ENCODE results near the gene ERBB2. TPM values are rescaled to one million over a fixed set of nuclear protein-coding genes. Genes with fewer than 3 reads are reported as not detected.

Gene ERBB2
- total and polyA plus RNA-seq, 10 of the 15 experiments (the other 5 are each of a cell fraction or from before 2014, with no cell fraction given), result 0.39 to 7.0 (median 4.3) TPM

- FAIRE-seq, result no peak
- Histone ChIP-seq H3K9ac (ENCODE audit: control insufficient read depth, insufficient read depth, low read length) (no peak overlapping the region), H3K4me1 (ENCODE audit: control insufficient read depth, insufficient read depth, low read length) (peaks cover 58% of the 10 kb centered on the region), H3K27me3 (replicated peaks in 1 of 2; ENCODE audit: control insufficient read depth in 2 of 2, insufficient read depth in 2 of 2, low read length in 1 of 2) (no peaks in the 10 kb centered on the region), H2AFZ (ENCODE audit: control insufficient read depth, low read depth, low read length) (no peak overlapping the region), H3K36me3 (ENCODE audit: control insufficient read depth in 2 of 2, insufficient read depth in 2 of 2, low read length in 1 of 2) (peaks cover 16 to 46% of the 10 kb centered on the region in 2 experiments), H4K20me1 (ENCODE audit: control insufficient read depth, insufficient read depth) (no peaks in the 10 kb centered on the region; the same call in none of the 2 replicates), H3K9me3 (replicated peaks; ENCODE audit: control insufficient read depth, insufficient read depth, low read length) (no peaks in the 10 kb centered on the region), H3K79me2 (ENCODE audit: control insufficient read depth, insufficient read depth, low read length) (peaks cover 66% of the 10 kb centered on the region), H3K27ac (ENCODE audit: control insufficient read depth, insufficient read depth) (no peak overlapping the region), H3K4me3 (no peak overlapping the region), H3K4me2 (ENCODE audit: control insufficient read depth, insufficient read depth) (no peak overlapping the region)
- WGBS (ENCODE audit: insufficient coverage, insufficient replicate concordance, low lambda C conversion rate, missing lambda C conversion rate), result 92% methylated on average over 5 of the region's 5 CpGs
- TF ChIP-seq ZNF687 (IDR thresholded peaks at IDR 0.05) (no peak), MTA3 (IDR thresholded peaks at IDR 0.05; ENCODE audit: borderline replicate concordance, low read length) (no peak), HSF1 (IDR thresholded peaks at IDR 0.05; ENCODE audit: low read depth, low read length) (no peak), MLLT1 (IDR thresholded peaks at IDR 0.05) (no peak), KLF5 (IDR thresholded peaks at IDR 0.05; ENCODE audit: partially characterized antibody) (no peak), NR2F1 (conservative IDR thresholded peaks at IDR 0.05) (no peak), PRDM15 (CRISPR knock-in tag; IDR thresholded peaks at IDR 0.05) (no peak)
- BruUV-seq (replicated peaks), result TSS peak; percentile 29
- no peak for DNase-seq (ENCODE audit: low read depth, low spot score)
- ChIA-PET SMC1A (ENCODE audit: uncharacterized antibody, unreplicated experiment) (interaction anchor here (0.6 to 1.8 kb wide), 4 partner anchors 13 to 29 kb away, joined by 3 to 5 read pairs (median 4); no protein-coding TSS in a partner anchor), RAD21 (ENCODE audit: unreplicated experiment) (interaction anchor here (1.1 to 2.3 kb wide), 3 partner anchors 9 to 102 kb away, joined by 3 to 7 read pairs (median 4); no protein-coding TSS in a partner anchor), CTCF (interaction anchor here (0.6 kb wide), 1 partner anchor 82 kb away, joined by 4 read pairs; no protein-coding TSS in a partner anchor), POLR2A (no interaction called here)
- in situ Hi-C loops (cut with MboI) (no loop called here), intact Hi-C loops (cut with micrococcal nuclease; ENCODE audit: unreplicated experiment) (no loop called here)
- no peak for ATAC-seq
Measured at GRCh38 chr17:39763051-39763820, 63.4 kb downstream of the ERBB2 start.
